Loucy (cell line): ENCODE measurements around the gene SLC2A5.

Experiments
- CTCF ChIP-seq: fragments of 200-600 bp; sonication (generic); conservative IDR thresholded peaks from 2 replicates; pipeline ENCODE4 v1.5.1; 2014; ENCODE audit warnings: mild to moderate bottlenecking, antibody characterized with exemption, low read length
- EZH2phosphoT487 ChIP-seq: fragments of 200-600 bp; IDR thresholded peaks from 2 replicates; pipeline ENCODE4 v1.6.1; 2018; ENCODE audit warnings: antibody characterized with exemption, mild to moderate bottlenecking, moderate library complexity, borderline replicate concordance

GRCh38 chr1:9048551-9048950, 20.9 kb downstream of the SLC2A5 start:
- TF ChIP-seq CTCF (no peak), EZH2phosphoT487 (no peak)
